ENCODE data around the gene LRR1.
A peak's percentile ranks its signal among the peaks of the same experiment; 100 is the strongest.

GRCh38 chr14:49586673-49587460 lies 11.9 kb upstream of the LRR1 start:
- TF ChIP-seq CTCF (IDR thresholded peaks at IDR 0.05) (peak; percentile 61 to 91 (median 80)), POLR2AphosphoS5 (IDR thresholded peaks at IDR 0.05) (no peak)
